ENCODE results near the gene OLFM3. TPM values are rescaled to one million over a fixed set of nuclear protein-coding genes. Genes with fewer than 3 reads are reported as not detected.

The OLFM3 gene
- polyA plus RNA-seq, 2 donors: not detected

GRCh38 chr1:101980974-101981373, 15.8 kb downstream of the OLFM3 start:
- Histone ChIP-seq H3K9me3 (ENCODE audit: control insufficient read depth in 2 of 2, insufficient read depth in 1 of 2, low read depth in 1 of 2, low read length in 1 of 2) (no peaks in the 10 kb centered on the region), H3K4me3 (ENCODE audit: low read depth in 1 of 2, low read length in 2 of 2) (no peak overlapping the region), H3K36me3 (ENCODE audit: control insufficient read depth in 2 of 2, insufficient read depth in 2 of 2, low read length in 1 of 2) (no peaks in the 10 kb centered on the region), H3K27ac (ENCODE audit: low read depth in 2 of 2, low read length in 1 of 2) (no peak overlapping the region), H3K4me1 (ENCODE audit: control insufficient read depth in 2 of 2, insufficient read depth in 2 of 2, low read length in 1 of 2) (no peaks in the 10 kb centered on the region), H3K27me3 (ENCODE audit: control insufficient read depth in 1 of 2, insufficient read depth in 2 of 2, low read length in 2 of 2) (no peaks in the 10 kb centered on the region)
- 17 to 19% methylated on average over 2 of the region's 2 CpGs for WGBS, 2 donors

DNA sequence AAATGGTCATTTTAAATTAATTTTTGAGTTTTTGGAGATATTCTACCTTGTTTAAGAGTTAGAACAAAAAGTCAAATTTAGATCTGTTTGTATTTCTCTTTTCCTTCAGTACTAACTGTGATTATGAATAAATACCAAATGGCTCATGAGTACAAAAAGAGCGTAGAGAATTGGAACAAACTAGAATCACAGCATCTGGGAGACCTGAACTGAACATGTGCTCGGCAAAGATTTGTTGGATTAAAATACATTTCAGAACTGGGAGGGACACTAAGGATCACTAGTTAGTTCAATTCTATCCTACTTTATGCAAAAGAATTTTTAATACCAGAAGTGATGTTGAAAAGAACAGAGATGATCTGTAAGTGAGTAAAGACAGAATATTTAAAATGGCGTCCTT, 19.5 kb downstream of the OLFM3 start:
- H3K27me3 ChIP-seq (ENCODE audit: control insufficient read depth in 1 of 2, insufficient read depth in 2 of 2, low read length in 2 of 2): no peaks in the 10 kb centered on the region
- peaks cover 0 to 2% of the 10 kb centered on the region in 2 donors for H3K9me3 ChIP-seq (ENCODE audit: control insufficient read depth in 2 of 2, insufficient read depth in 1 of 2, low read depth in 1 of 2, low read length in 1 of 2)
- H3K27ac ChIP-seq (ENCODE audit: low read depth in 2 of 2, low read length in 1 of 2): no peak overlapping the region
- WGBS, 2 donors: 92% methylated on average over 3 of the region's 3 CpGs
- no peak overlapping the region for H3K4me3 ChIP-seq (ENCODE audit: low read depth in 1 of 2, low read length in 2 of 2)
- no peaks in the 10 kb centered on the region for H3K36me3 ChIP-seq (ENCODE audit: control insufficient read depth in 2 of 2, insufficient read depth in 2 of 2, low read length in 1 of 2)
- H3K4me1 ChIP-seq (ENCODE audit: control insufficient read depth in 2 of 2, insufficient read depth in 2 of 2, low read length in 1 of 2): no peaks in the 10 kb centered on the region

- peaks cover 0 to 2% of the 10 kb centered on the region in 2 donors for H3K9me3 ChIP-seq (ENCODE audit: control insufficient read depth in 2 of 2, insufficient read depth in 1 of 2, low read depth in 1 of 2, low read length in 1 of 2)
- WGBS, 2 donors: 63 to 71% methylated on average over 3 of the region's 3 CpGs
Measured at GRCh38 chr1:101976161-101976560, 20.6 kb downstream of the OLFM3 start.

GRCh38 chr1:101975371-101975770, 21.4 kb downstream of the OLFM3 start:
- H3K4me1 ChIP-seq (ENCODE audit: control insufficient read depth in 2 of 2, insufficient read depth in 2 of 2, low read length in 1 of 2): no peaks in the 10 kb centered on the region

More at GRCh38 chr1:101976161-101976560, 20.6 kb downstream of the OLFM3 start:
- no peaks in the 10 kb centered on the region for H3K4me1 ChIP-seq (ENCODE audit: control insufficient read depth in 2 of 2, insufficient read depth in 2 of 2, low read length in 1 of 2)
- H3K4me3 ChIP-seq (ENCODE audit: low read depth in 1 of 2, low read length in 2 of 2): no peak overlapping the region
- H3K27ac ChIP-seq (ENCODE audit: low read depth in 2 of 2, low read length in 1 of 2): no peak overlapping the region
- no peaks in the 10 kb centered on the region for H3K36me3 ChIP-seq (ENCODE audit: control insufficient read depth in 2 of 2, insufficient read depth in 2 of 2, low read length in 1 of 2)
- no peaks in the 10 kb centered on the region for H3K27me3 ChIP-seq (ENCODE audit: control insufficient read depth in 1 of 2, insufficient read depth in 2 of 2, low read length in 2 of 2)

GRCh38 chr1:101974599-101975274, 22.0 kb downstream of the OLFM3 start:
- no peak overlapping the region for H3K4me3 ChIP-seq (ENCODE audit: low read depth in 1 of 2, low read length in 2 of 2)
- H3K36me3 ChIP-seq (ENCODE audit: control insufficient read depth in 2 of 2, insufficient read depth in 2 of 2, low read length in 1 of 2): no peaks in the 10 kb centered on the region
- no peak overlapping the region for H3K27ac ChIP-seq (ENCODE audit: low read depth in 2 of 2, low read length in 1 of 2)
- H3K9me3 ChIP-seq (ENCODE audit: control insufficient read depth in 2 of 2, insufficient read depth in 1 of 2, low read depth in 1 of 2, low read length in 1 of 2): peaks cover 0 to 2% of the 10 kb centered on the region in 2 donors
- H3K4me1 ChIP-seq (ENCODE audit: control insufficient read depth in 2 of 2, insufficient read depth in 2 of 2, low read length in 1 of 2): no peaks in the 10 kb centered on the region
- H3K27me3 ChIP-seq (ENCODE audit: control insufficient read depth in 1 of 2, insufficient read depth in 2 of 2, low read length in 2 of 2): no peaks in the 10 kb centered on the region
- WGBS, 2 donors: 58 to 66% methylated on average over 3 of the region's 3 CpGs

More at GRCh38 chr1:101975371-101975770, 21.4 kb downstream of the OLFM3 start:
- 57 to 64% methylated on average over 3 of the region's 3 CpGs for WGBS, 2 donors
- Histone ChIP-seq H3K27ac (ENCODE audit: low read depth in 2 of 2, low read length in 1 of 2) (no peak overlapping the region), H3K36me3 (ENCODE audit: control insufficient read depth in 2 of 2, insufficient read depth in 2 of 2, low read length in 1 of 2) (no peaks in the 10 kb centered on the region), H3K27me3 (ENCODE audit: control insufficient read depth in 1 of 2, insufficient read depth in 2 of 2, low read length in 2 of 2) (no peaks in the 10 kb centered on the region), H3K9me3 (ENCODE audit: control insufficient read depth in 2 of 2, insufficient read depth in 1 of 2, low read depth in 1 of 2, low read length in 1 of 2) (peaks cover 0 to 2% of the 10 kb centered on the region in 2 donors), H3K4me3 (ENCODE audit: low read depth in 1 of 2, low read length in 2 of 2) (no peak overlapping the region)

- WGBS, 2 donors: 62 to 80% methylated on average over 1 of the region's 1 CpG
- peaks cover 0 to 2% of the 10 kb centered on the region in 2 donors for H3K9me3 ChIP-seq (ENCODE audit: control insufficient read depth in 2 of 2, insufficient read depth in 1 of 2, low read depth in 1 of 2, low read length in 1 of 2)
- no peaks in the 10 kb centered on the region for H3K36me3 ChIP-seq (ENCODE audit: control insufficient read depth in 2 of 2, insufficient read depth in 2 of 2, low read length in 1 of 2)
- no peak overlapping the region for H3K27ac ChIP-seq (ENCODE audit: low read depth in 2 of 2, low read length in 1 of 2)
- H3K4me3 ChIP-seq (ENCODE audit: low read depth in 1 of 2, low read length in 2 of 2): no peak overlapping the region
- no peaks in the 10 kb centered on the region for H3K4me1 ChIP-seq (ENCODE audit: control insufficient read depth in 2 of 2, insufficient read depth in 2 of 2, low read length in 1 of 2)
- no peaks in the 10 kb centered on the region for H3K27me3 ChIP-seq (ENCODE audit: control insufficient read depth in 1 of 2, insufficient read depth in 2 of 2, low read length in 2 of 2)
Measured at GRCh38 chr1:101971304-101971703, 25.4 kb downstream of the OLFM3 start.

DNA sequence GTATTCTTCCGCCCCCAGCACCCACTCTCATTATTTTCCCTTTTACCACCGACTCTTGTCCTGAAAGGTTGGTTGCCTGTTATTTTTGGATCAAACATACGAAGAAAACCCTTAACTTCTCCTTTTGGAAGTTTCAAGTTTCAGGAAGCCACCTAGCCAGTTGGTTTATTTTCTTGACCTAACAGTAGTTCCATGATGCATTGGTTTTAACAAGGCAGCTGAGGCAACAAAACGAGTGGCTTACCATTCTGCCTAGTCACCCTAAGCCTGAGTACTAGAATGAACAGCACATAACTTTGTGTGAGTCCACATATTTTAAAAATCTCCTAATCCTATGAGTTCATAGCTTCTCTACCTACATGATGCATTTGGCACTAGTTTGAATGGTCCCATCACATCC, 28.9 kb downstream of the OLFM3 start:
- WGBS, 2 donors: 68% methylated on average over 4 of the region's 4 CpGs
- no peaks in the 10 kb centered on the region for H3K27me3 ChIP-seq (ENCODE audit: control insufficient read depth in 1 of 2, insufficient read depth in 2 of 2, low read length in 2 of 2)
- H3K36me3 ChIP-seq (ENCODE audit: control insufficient read depth in 2 of 2, insufficient read depth in 2 of 2, low read length in 1 of 2): no peaks in the 10 kb centered on the region
- no peak overlapping the region for H3K4me3 ChIP-seq (ENCODE audit: low read depth in 1 of 2, low read length in 2 of 2)
- no peaks in the 10 kb centered on the region for H3K9me3 ChIP-seq (ENCODE audit: control insufficient read depth in 2 of 2, insufficient read depth in 1 of 2, low read depth in 1 of 2, low read length in 1 of 2)
- H3K4me1 ChIP-seq (ENCODE audit: control insufficient read depth in 2 of 2, insufficient read depth in 2 of 2, low read length in 1 of 2): no peaks in the 10 kb centered on the region
- H3K27ac ChIP-seq (ENCODE audit: low read depth in 2 of 2, low read length in 1 of 2): no peak overlapping the region

DNA sequence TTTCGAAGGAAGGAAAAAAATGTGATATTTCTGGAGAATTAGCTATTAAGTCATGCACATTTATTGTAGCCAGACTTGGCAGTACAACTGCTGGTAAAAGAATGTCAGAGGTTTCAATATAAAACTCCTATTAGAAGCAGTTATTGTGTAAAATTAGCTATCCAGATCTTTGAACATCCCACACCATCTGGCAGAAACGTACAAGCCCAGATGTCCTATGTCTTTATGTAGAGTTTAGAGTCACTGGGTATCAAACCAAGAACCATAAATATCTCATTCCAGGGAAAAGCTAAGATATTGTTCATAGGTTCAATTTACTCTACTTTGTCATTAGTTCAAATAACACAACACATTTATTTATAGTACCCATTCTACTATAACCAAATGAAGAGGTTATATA, 31.4 kb downstream of the OLFM3 start:
- Histone ChIP-seq H3K27ac (ENCODE audit: low read depth in 2 of 2, low read length in 1 of 2) (no peak overlapping the region), H3K4me3 (ENCODE audit: low read depth in 1 of 2, low read length in 2 of 2) (no peak overlapping the region), H3K9me3 (ENCODE audit: control insufficient read depth in 2 of 2, insufficient read depth in 1 of 2, low read depth in 1 of 2, low read length in 1 of 2) (no peaks in the 10 kb centered on the region), H3K4me1 (ENCODE audit: control insufficient read depth in 2 of 2, insufficient read depth in 2 of 2, low read length in 1 of 2) (no peaks in the 10 kb centered on the region), H3K36me3 (ENCODE audit: control insufficient read depth in 2 of 2, insufficient read depth in 2 of 2, low read length in 1 of 2) (no peaks in the 10 kb centered on the region), H3K27me3 (ENCODE audit: control insufficient read depth in 1 of 2, insufficient read depth in 2 of 2, low read length in 2 of 2) (no peaks in the 10 kb centered on the region)
- WGBS, 2 donors: 19 to 33% methylated on average over 2 of the region's 2 CpGs

DNA sequence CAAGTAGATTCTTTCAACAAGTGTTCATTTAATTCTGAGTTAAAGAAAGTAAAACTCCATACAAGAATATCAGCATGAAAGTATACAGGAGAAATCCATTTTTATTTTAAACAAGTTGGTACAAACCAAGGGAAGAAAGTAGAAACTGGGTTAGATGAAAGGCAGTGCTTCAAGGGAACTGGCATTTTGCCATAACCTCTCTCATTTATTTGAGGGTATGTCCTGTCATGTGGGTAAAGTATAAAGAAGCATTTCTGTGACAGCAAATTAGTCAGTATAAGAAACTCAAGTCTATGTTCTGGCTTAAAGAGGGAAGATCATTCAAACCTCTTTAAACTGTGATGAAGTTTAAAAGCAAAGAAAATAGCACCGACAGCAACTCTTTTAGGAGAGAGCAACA, 32.0 kb downstream of the OLFM3 start:
- WGBS, 2 donors: 0 to 16% methylated on average over 1 of the region's 1 CpG
- H3K36me3 ChIP-seq (ENCODE audit: control insufficient read depth in 2 of 2, insufficient read depth in 2 of 2, low read length in 1 of 2): no peaks in the 10 kb centered on the region
- H3K27me3 ChIP-seq (ENCODE audit: control insufficient read depth in 1 of 2, insufficient read depth in 2 of 2, low read length in 2 of 2): no peaks in the 10 kb centered on the region
- H3K9me3 ChIP-seq (ENCODE audit: control insufficient read depth in 2 of 2, insufficient read depth in 1 of 2, low read depth in 1 of 2, low read length in 1 of 2): no peaks in the 10 kb centered on the region
- no peak overlapping the region for H3K27ac ChIP-seq (ENCODE audit: low read depth in 2 of 2, low read length in 1 of 2)
- no peaks in the 10 kb centered on the region for H3K4me1 ChIP-seq (ENCODE audit: control insufficient read depth in 2 of 2, insufficient read depth in 2 of 2, low read length in 1 of 2)
- no peak overlapping the region for H3K4me3 ChIP-seq (ENCODE audit: low read depth in 1 of 2, low read length in 2 of 2)

DNA sequence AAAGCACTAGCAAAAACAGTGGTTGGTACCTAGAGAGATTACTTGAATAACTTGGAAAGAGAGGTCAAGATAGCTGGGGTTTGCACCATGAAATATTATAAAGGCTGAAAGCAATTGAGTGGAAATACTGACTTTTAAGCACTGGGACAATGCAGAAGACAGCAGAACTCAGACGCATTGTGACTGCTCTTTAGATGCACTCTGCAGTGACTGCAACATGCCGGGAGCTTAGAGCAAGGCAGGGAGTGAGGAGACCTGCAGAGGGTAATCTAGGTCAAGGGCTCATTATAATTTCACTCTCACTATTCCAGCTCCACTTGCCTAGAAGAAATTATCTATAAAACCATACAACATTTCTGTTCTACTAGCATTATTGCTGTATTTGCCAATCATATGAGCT, 36.6 kb downstream of the OLFM3 start:
- no peaks in the 10 kb centered on the region for H3K4me1 ChIP-seq (ENCODE audit: control insufficient read depth in 2 of 2, insufficient read depth in 2 of 2, low read length in 1 of 2)
- WGBS, 2 donors: 74 to 83% methylated on average over 2 of the region's 2 CpGs
- no peak overlapping the region for H3K27ac ChIP-seq (ENCODE audit: low read depth in 2 of 2, low read length in 1 of 2)
- no peaks in the 10 kb centered on the region for H3K27me3 ChIP-seq (ENCODE audit: control insufficient read depth in 1 of 2, insufficient read depth in 2 of 2, low read length in 2 of 2)
- no peaks in the 10 kb centered on the region for H3K36me3 ChIP-seq (ENCODE audit: control insufficient read depth in 2 of 2, insufficient read depth in 2 of 2, low read length in 1 of 2)
- H3K9me3 ChIP-seq (ENCODE audit: control insufficient read depth in 2 of 2, insufficient read depth in 1 of 2, low read depth in 1 of 2, low read length in 1 of 2): no peaks in the 10 kb centered on the region
- H3K4me3 ChIP-seq (ENCODE audit: low read depth in 1 of 2, low read length in 2 of 2): no peak overlapping the region

All from esophagus (tissue), 2 donors.